Embryonic facial prominence (tissue), 1 donor: ENCODE results near the gene CHST13.

Source experiments
- DNase-seq: peaks from one replicate; pipeline ENCODE4 v3.0.0-alpha.2; 2016; ENCODE audit errors: extremely low spot score

Gene CHST13

GRCh38 chr3:126523745-126524428 is at the start of gene CHST13:
CHST13 (plus strand) TSS chr3:126524155; CDS start chr3:126524333, 178 bp downstream.
- no peak for DNase-seq

GRCh38 chr3:126474498-126475412 is 49.2 kb upstream of the CHST13 start:
- DNase-seq = no peak

GRCh38 chr3:126475413-126476114 is 48.4 kb upstream of the CHST13 start, which contains the start of gene ZXDC:
ZXDC (minus strand) TSS chr3:126475891; CDS start chr3:126475865, 26 bp downstream.
- DNase-seq = peak; percentile 75

- peak; percentile 38 for DNase-seq
These were observed 47.5 kb upstream of the CHST13 start for GRCh38 chr3:126476166-126477060.

GRCh38 chr3:126477061-126477380 is 46.9 kb upstream of the CHST13 start:
- no peak for DNase-seq

GRCh38 chr3:126478581-126479310 is 45.2 kb upstream of the CHST13 start:
- no peak for DNase-seq

DNA sequence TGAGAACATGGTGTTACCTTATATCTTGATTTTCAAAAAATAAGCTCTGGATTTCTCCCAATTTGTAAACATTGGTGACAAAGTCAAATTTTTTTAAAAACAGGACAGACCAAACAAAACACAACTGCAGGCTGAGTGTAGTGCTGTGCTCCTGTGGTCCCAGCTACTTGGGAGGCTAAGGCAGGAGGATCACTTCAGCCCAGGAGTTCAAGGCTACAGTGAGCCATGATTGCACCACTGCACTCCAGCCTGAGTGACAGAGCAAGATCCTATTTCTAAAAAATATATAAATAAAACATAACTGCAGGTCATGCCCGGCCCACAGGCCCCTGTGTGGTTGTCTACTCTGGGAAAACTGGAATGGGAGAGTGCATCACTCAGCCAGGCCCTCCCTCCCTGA is 44.3 kb upstream of the CHST13 start:
- no peak for DNase-seq

DNA sequence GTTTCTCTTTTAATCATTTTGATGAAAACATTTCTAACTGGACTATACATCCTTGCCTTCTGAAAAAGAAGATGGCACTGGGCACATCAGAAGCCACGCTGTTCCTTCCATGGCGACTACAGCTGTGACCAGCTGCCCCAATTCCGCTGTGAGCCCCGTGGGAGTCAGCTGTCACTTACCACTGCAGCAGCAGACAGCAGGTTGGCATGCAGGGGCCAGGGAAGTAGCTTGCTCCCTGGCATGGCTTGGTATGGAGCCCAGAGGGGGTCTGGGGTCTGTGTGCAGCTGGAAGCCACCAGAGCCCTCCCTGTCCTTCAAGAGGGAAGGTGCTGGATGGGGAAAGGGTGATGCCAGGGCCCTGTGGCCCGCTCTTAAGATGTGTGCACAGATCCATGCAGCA is 43.7 kb upstream of the CHST13 start:
- DNase-seq = no peak

GRCh38 chr3:126480861-126481260 is 43.1 kb upstream of the CHST13 start:
- no peak for DNase-seq

DNA sequence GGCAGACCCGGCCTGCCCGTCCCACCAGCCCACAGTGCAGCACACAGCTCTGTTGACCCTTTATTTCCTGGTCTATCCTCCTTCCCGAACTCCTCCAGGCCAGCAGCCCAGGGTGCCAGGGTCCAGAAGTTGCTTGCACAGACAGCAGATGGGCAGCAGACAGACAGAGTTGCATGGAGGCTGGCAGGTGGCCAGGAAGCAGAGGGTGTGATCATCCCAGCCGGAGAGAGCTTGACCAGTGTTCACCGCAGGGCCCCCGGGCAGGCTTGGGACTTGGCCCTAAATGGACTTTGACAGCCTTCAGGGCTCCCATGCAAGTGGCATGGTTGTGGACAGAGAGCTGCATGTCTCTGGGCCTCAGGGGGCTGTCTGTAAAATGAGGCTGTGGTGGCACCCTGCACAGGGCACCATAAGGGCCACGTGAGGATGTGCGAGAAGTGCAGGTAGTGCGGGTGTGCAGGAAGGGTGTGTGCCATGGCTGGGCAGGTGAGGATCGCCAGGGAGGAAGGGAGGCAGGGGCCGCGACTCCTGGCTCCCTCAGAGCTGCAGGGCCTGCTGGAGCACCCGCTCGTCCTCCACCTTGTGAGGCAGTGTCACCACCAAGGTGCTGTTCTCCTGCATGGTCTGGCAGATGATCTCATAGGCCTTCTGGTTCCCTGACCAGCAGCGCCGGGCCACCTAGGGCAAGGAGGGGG is 42.0 kb upstream of the CHST13 start:
- DNase-seq = no peak

DNA sequence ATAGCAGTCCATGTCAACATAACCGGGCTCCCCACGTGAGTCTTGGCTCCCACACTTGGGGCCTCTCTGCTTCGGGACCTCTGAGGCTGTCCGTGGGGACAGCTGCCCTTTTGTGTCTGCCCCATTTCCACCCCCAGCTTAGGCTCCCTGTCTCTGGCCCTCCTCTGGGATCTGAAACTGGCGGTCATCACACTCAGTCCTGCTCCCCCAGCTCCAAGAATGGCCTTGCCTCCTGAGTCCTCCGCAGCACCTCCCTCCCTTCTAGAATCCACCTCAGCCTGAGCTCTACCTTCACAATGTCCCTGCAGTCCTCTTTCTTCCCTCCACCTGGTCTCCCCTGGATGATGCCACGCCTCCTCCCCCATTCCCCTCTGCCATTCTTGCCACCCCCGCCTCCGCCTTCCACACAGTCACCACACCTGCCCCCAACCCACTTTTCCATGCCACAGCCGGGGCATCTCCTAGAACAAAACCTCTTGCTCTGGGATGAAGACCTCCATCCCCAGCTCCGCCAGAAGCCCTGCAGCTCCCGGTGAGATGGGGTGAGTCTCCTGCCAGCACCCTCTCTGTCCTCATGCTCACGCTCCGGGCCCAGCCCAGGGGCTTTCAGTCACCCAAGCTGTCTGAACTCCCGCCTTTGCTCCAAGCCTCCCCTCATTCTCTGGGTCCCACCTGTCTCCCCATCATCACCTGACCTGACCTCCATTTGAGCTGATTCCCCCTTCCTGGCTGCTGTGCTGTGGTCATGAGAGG is 41.3 kb upstream of the CHST13 start:
- no peak for DNase-seq

- no peak for DNase-seq
These were observed 40.6 kb upstream of the CHST13 start for GRCh38 chr3:126483321-126483761.

- DNase-seq = no peak
These were observed 39.8 kb upstream of the CHST13 start for GRCh38 chr3:126484148-126484547.

DNA sequence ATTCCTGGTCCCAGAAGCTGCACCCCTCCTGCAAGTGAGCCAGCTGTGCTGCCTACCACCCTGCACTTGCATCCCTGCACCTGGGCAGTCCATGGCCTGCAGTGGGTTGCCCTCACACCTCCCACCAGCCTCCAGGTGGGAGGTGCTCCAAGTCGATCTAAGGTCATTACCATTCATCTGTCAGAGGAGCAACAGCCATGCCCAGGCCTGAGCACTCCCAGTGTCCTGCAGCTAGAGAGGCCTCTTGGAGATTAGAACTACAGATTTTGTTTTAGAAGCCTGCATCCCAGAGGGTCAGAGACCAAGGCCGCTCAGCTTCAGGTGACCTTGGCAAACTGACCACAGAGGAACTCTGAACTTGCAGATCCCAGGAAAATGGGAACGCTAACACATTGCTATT is 39.3 kb upstream of the CHST13 start:
- no peak for DNase-seq

GRCh38 chr3:126485176-126485897 is 38.6 kb upstream of the CHST13 start:
- DNase-seq = no peak

DNA sequence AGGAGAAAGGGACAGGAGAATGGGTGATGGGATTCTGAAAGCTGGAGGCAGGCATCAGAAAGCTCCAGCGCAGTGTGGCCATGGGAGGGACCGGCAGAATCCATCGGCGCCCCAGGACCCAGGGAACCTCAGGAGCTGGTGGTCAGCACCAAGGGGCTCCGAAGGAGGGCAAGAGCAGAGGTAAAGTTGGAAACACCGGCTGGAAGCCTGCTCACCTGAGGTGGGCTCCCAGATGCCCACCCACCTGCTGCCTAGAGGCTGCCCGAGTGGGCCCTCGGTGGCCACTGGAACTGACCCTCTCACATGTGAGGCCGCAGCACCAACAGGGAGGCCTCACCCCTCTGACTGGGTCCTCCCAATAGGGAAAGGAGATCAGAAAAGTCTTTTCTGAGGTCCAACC is 38.0 kb upstream of the CHST13 start:
- no peak for DNase-seq

DNA sequence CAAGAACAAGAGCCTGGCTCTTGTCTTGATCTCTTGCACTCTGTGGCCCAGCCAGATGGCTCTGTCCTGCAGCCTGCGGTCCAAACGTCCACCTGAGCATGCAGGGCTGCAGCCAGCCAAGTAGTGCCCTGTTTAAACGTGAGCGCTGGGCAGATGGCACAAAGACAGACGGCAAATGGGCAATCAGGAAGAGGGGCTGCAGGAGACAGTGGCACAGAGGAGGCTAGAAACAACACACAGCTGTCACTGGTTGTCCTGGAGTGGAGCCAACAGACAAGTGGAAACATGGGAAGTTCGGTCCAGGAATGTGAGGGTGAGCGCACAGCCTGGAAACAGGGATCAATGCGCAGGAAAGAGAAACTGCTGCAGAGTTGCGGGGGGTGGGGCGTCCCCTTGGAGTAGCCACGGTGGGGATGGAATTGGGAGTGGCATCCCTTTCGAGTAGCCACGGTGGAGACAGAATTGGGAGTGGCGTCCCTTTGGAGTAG is 37.6 kb upstream of the CHST13 start:
- no peak for DNase-seq

- no peak for DNase-seq
These were observed 36.7 kb upstream of the CHST13 start for GRCh38 chr3:126487151-126487771.
